Lung (tissue), 12 donors: ENCODE measurements around the gene SRBD1. TPM values are rescaled to one million over a fixed set of nuclear protein-coding genes. Genes with fewer than 3 reads are reported as not detected.

Experiments used
- ATAC-seq: fragments of 200-7000 bp; cut with Tn5 transposase; one replicate; pipeline ENCODE4 v1.9.1; 2020; ENCODE audit warnings: moderate number of reproducible peaks; ENCODE audit not compliant: insufficient read depth, low FRiP score
- DNase-seq, 3 donors: peaks; one replicate each; pipeline ENCODE4 v3.0.0-alpha.2; 2013 to 2017
- H3K27ac ChIP-seq, 2 donors: one replicate each; pipeline ENCODE4 v1.5.1; 2013; ENCODE audit warnings: mild to moderate bottlenecking in 2 of 2, moderate library complexity in 2 of 2, control low read depth in 1 of 2, inconsistent platforms in 1 of 2, low read depth in 1 of 2, low read length in 1 of 2
- H3K27me3 ChIP-seq, 3 donors: one replicate each; pipeline ENCODE4 v1.5.1; 2013; ENCODE audit warnings: low read length in 2 of 3; ENCODE audit not compliant: control insufficient read depth in 3 of 3, insufficient read depth in 3 of 3
- H3K36me3 ChIP-seq, 4 donors: one replicate each; pipeline ENCODE4 v1.5.1; 2013; ENCODE audit warnings: low read length in 4 of 4, mild to moderate bottlenecking in 1 of 4, moderate library complexity in 1 of 4; ENCODE audit not compliant: control insufficient read depth in 4 of 4, insufficient read depth in 4 of 4
- H3K4me1 ChIP-seq, 5 donors: one replicate each; pipeline ENCODE4 v1.5.1; 2013; ENCODE audit warnings: low read length in 5 of 5, mild to moderate bottlenecking in 2 of 5, moderate library complexity in 1 of 5; ENCODE audit not compliant: control insufficient read depth in 5 of 5, insufficient read depth in 5 of 5
- H3K4me3 ChIP-seq: one replicate; pipeline ENCODE4 v1.5.1; 2013; ENCODE audit warnings: mild to moderate bottlenecking, control low read depth, moderate library complexity
- H3K9ac ChIP-seq, 2 donors: one replicate each; pipeline ENCODE4 v1.5.1; 2013; ENCODE audit warnings: low read length in 2 of 2, control low read depth in 1 of 2; ENCODE audit not compliant: insufficient read depth in 1 of 2
- H3K9me3 ChIP-seq, 4 donors: one replicate each; pipeline ENCODE4 v1.5.1; 2013; ENCODE audit warnings: low read length in 3 of 4, mild to moderate bottlenecking in 1 of 4, moderate library complexity in 1 of 4; ENCODE audit not compliant: control insufficient read depth in 4 of 4, insufficient read depth in 3 of 4
- CTCF ChIP-seq: IDR thresholded peaks from 2 replicates; pipeline ENCODE4 v1.5.1; 2012; ENCODE audit warnings: mild to moderate bottlenecking; ENCODE audit errors: control extremely low read depth, extremely low read depth
- WGBS, 2 donors: extraction: QIAGEN DNeasy Blood & Tissue Kit; methylation state at CpG; one replicate each; pipeline ENCODE4 v1.1.7; 2013; 5-methylcytosine and 5-hydroxymethylcytosine counted together
- polyA plus RNA-seq, 2 donors: library from polyadenylated mRNA; stranded (reverse); fragments of 200-250 nt; gene quantifications; one replicate each; pipeline ENCODE4 v1.2.1, GENCODE V29; 2013
- total RNA-seq, 2 donors: library from RNA; depleted of rRNA in 1 of 2; stranded (reverse); fragments of >200 nt in 1 of 2; gene quantifications; one replicate each; pipeline ENCODE4 v1.2.1, GENCODE V29; 2014 to 2021
- donor health status: control.
- donor health status: control.
- donor health status: Bipolar disorder and iron deficiency.
- donor health status: healthy.
- donor health status: DM: yes; HTN: yes; CAD: no.

SRBD1 gene
- total and polyA plus RNA-seq, 4 donors = 5.6 to 30.6 (median 11.5) TPM

GRCh38 chr2:45460825-45461224 is 150.2 kb downstream of the SRBD1 start:
- ATAC-seq (no peak), DNase-seq (no peak)
- no peak for TF ChIP-seq CTCF
- Histone ChIP-seq H3K4me3 (no peak overlapping the region), H3K4me1 (peaks cover 0 to 14% (median 6%) of the 10 kb centered on the region in 5 donors), H3K27me3 (no peaks in the 10 kb centered on the region), H3K9ac (no peak overlapping the region), H3K9me3 (no peaks in the 10 kb centered on the region), H3K27ac (no peak overlapping the region), H3K36me3 (peaks cover 0 to 3% (median 0%) of the 10 kb centered on the region in 4 donors)
- WGBS, 2 donors = 94 to 96% methylated on average over 6 of the region's 6 CpGs

- Histone ChIP-seq H3K4me1 (peaks cover 0 to 14% (median 6%) of the 10 kb centered on the region in 5 donors), H3K9ac (no peak overlapping the region), H3K4me3 (no peak overlapping the region), H3K27ac (no peak overlapping the region), H3K27me3 (no peaks in the 10 kb centered on the region), H3K9me3 (no peaks in the 10 kb centered on the region), H3K36me3 (peaks cover 0 to 3% (median 0%) of the 10 kb centered on the region in 4 donors)
- DNase-seq (peak in 1 of 3 donors; percentile 30), ATAC-seq (no peak)
- 85 to 94% methylated on average over 3 of the region's 3 CpGs for WGBS, 2 donors
- TF ChIP-seq CTCF = no peak
Measured at GRCh38 chr2:45459860-45460259, 151.2 kb downstream of the SRBD1 start.

- peaks cover 0 to 14% (median 6%) of the 10 kb centered on the region in 5 donors for H3K4me1 ChIP-seq
- ATAC-seq = peak; percentile 83
- H3K9ac ChIP-seq = peak overlapping the region in 1 of 2 donors; percentile 43
- DNase-seq = peak; percentile 57 to 81 (median 80)
- no peak for TF ChIP-seq CTCF
- no peak overlapping the region for H3K4me3 ChIP-seq
- H3K27me3 ChIP-seq = no peaks in the 10 kb centered on the region
- peak overlapping the region in 1 of 2 donors; percentile 45 for H3K27ac ChIP-seq
- H3K36me3 ChIP-seq = peaks cover 0 to 3% (median 0%) of the 10 kb centered on the region in 4 donors
- WGBS, 2 donors = 24 to 26% methylated on average over 3 of the region's 3 CpGs
- H3K9me3 ChIP-seq = no peaks in the 10 kb centered on the region
Measured at GRCh38 chr2:45458909-45459563, 152.0 kb downstream of the SRBD1 start.
